Muscle of leg (tissue), 11 donors: ENCODE measurements around the gene PTPN1. TPM values are rescaled to one million over a fixed set of nuclear protein-coding genes. Genes with fewer than 3 reads are reported as not detected.

ENCODE experiments used
- DNase-seq: peaks from one replicate; pipeline ENCODE4 v3.0.0; 2013
- H3K27ac ChIP-seq: one replicate; pipeline ENCODE4 v1.5.1; 2013; ENCODE audit warnings: mild to moderate bottlenecking, low read length, control low read depth
- H3K27me3 ChIP-seq: one replicate; pipeline ENCODE4 v1.6.1; 2013; ENCODE audit warnings: low read length; ENCODE audit not compliant: control insufficient read depth, insufficient read depth
- H3K36me3 ChIP-seq: one replicate; pipeline ENCODE4 v1.6.1; 2013; ENCODE audit warnings: low read length; ENCODE audit not compliant: control insufficient read depth, insufficient read depth
- H3K4me1 ChIP-seq: one replicate; pipeline ENCODE4 v1.6.1; 2013; ENCODE audit warnings: low read length; ENCODE audit not compliant: control insufficient read depth, insufficient read depth
- H3K4me3 ChIP-seq: one replicate; pipeline ENCODE4 v1.5.1; 2013; ENCODE audit warnings: low read length, control low read depth
- H3K9me3 ChIP-seq: replicated peaks from 2 replicates; pipeline ENCODE4 v1.6.1; 2013; ENCODE audit warnings: low read depth, low read length; ENCODE audit not compliant: control insufficient read depth
- WGBS: methylation state at CpG from one replicate; pipeline ENCODE4 v1.1.5; 2013; ENCODE audit warnings: missing lambda C conversion rate; ENCODE audit not compliant: insufficient coverage; 5-methylcytosine and 5-hydroxymethylcytosine counted together
- polyA plus RNA-seq, 8 donors: library from polyadenylated mRNA; unstranded; fragments of 120-200 nt; gene quantifications; one replicate each; pipeline versions ENCODE4 v1.2.1 to v1.2.3, GENCODE V29; 2013; ENCODE audit warnings: inconsistent platforms in 1 of 8, low replicate concordance in 1 of 8; ENCODE audit not compliant: insufficient read length in 8 of 8, insufficient read depth in 1 of 8
- total RNA-seq: library from RNA; stranded (reverse); fragments of 120-200 nt; gene quantifications from one replicate; pipeline ENCODE4 v1.2.4, GENCODE V29; 2013

The PTPN1 gene
- total and polyA plus RNA-seq, 9 donors = 12.5 to 22.5 (median 18.4) TPM

DNA sequence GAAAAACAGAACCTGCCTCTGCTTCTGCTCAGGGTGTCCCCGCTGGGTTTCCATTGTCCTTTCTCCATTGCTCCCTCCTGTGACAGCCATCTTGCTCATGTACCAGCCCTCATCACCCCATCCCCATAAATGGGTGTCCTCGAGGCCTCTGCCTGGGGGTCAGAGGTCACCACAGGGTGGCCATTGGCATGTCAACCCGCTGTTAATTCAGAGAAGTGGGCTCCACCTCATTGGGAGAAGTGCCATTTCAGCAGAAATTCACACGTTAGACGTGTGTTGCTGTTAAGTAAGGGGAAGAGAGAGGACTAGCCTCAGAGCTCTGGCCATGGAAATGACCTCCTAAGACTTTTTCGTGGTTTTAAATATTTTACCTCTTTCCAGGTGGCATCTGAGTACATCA is 71.9 kb downstream of the PTPN1 start:
- H3K9me3 ChIP-seq = no peaks in the 10 kb centered on the region
- H3K4me3 ChIP-seq = no peak overlapping the region
- H3K4me1 ChIP-seq = peaks cover 4% of the 10 kb centered on the region
- no peak for DNase-seq
- peaks cover 86% of the 10 kb centered on the region for H3K36me3 ChIP-seq
- 20% methylated on average over 1 of the region's 6 CpGs for WGBS
- no peaks in the 10 kb centered on the region for H3K27me3 ChIP-seq
- no peak overlapping the region for H3K27ac ChIP-seq

DNA sequence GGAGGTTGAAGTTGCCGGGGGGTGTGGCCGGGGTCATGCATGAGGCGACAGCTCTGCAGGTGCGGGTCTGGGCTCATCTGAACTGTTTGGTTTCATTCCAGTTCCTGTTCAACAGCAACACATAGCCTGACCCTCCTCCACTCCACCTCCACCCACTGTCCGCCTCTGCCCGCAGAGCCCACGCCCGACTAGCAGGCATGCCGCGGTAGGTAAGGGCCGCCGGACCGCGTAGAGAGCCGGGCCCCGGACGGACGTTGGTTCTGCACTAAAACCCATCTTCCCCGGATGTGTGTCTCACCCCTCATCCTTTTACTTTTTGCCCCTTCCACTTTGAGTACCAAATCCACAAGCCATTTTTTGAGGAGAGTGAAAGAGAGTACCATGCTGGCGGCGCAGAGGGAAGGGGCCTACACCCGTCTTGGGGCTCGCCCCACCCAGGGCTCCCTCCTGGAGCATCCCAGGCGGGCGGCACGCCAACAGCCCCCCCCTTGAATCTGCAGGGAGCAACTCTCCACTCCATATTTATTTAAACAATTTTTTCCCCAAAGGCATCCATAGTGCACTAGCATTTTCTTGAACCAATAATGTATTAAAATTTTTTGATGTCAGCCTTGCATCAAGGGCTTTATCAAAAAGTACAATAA is 72.5 kb downstream of the PTPN1 start:
- no peak for DNase-seq
- Histone ChIP-seq H3K36me3 (peaks cover 86% of the 10 kb centered on the region), H3K27ac (no peak overlapping the region), H3K4me3 (no peak overlapping the region), H3K27me3 (no peaks in the 10 kb centered on the region), H3K9me3 (no peaks in the 10 kb centered on the region), H3K4me1 (no peaks in the 10 kb centered on the region)
- WGBS = 92% methylated on average over 14 of the region's 26 CpGs

DNA sequence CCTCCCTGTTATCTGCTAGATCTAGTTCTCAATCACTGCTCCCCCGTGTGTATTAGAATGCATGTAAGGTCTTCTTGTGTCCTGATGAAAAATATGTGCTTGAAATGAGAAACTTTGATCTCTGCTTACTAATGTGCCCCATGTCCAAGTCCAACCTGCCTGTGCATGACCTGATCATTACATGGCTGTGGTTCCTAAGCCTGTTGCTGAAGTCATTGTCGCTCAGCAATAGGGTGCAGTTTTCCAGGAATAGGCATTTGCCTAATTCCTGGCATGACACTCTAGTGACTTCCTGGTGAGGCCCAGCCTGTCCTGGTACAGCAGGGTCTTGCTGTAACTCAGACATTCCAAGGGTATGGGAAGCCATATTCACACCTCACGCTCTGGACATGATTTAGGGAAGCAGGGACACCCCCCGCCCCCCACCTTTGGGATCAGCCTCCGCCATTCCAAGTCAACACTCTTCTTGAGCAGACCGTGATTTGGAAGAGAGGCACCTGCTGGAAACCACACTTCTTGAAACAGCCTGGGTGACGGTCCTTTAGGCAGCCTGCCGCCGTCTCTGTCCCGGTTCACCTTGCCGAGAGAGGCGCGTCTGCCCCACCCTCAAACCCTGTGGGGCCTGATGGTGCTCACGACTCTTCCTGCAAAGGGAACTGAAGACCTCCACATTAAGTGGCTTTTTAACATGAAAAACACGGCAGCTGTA is 73.4 kb downstream of the PTPN1 start:
- no peak for DNase-seq
- peaks cover 84% of the 10 kb centered on the region for H3K36me3 ChIP-seq
- H3K4me1 ChIP-seq = no peaks in the 10 kb centered on the region
- no peak overlapping the region for H3K4me3 ChIP-seq
- H3K27me3 ChIP-seq = no peaks in the 10 kb centered on the region
- 91% methylated on average over 14 of the region's 15 CpGs for WGBS
- no peak overlapping the region for H3K27ac ChIP-seq
- H3K9me3 ChIP-seq = no peaks in the 10 kb centered on the region

DNA sequence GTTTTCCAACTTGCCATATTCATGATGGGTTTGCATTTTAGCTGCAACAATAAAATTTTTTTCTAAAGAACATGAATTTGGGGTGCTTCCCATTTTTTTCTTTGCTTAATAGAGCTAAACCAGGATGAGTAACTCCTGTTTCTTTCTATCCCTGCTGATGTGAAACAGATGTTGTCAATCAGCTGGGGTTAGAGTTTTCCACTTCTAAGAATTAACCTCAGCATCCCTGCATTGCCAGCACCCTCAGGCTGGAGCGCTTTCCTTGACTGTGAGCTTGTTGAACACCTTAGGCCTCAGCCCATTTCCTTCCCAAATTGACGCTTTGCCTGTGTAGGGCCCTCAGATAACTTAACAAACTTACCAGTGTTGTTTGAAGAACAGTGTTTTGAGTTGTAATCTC is 74.5 kb downstream of the PTPN1 start:
- H3K9me3 ChIP-seq = no peaks in the 10 kb centered on the region
- H3K27ac ChIP-seq = no peak overlapping the region
- DNase-seq = no peak
- H3K4me1 ChIP-seq = no peaks in the 10 kb centered on the region
- H3K36me3 ChIP-seq = peaks cover 78% of the 10 kb centered on the region
- WGBS = 83% methylated on average over 1 of the region's 2 CpGs
- no peak overlapping the region for H3K4me3 ChIP-seq
- H3K27me3 ChIP-seq = no peaks in the 10 kb centered on the region

DNA sequence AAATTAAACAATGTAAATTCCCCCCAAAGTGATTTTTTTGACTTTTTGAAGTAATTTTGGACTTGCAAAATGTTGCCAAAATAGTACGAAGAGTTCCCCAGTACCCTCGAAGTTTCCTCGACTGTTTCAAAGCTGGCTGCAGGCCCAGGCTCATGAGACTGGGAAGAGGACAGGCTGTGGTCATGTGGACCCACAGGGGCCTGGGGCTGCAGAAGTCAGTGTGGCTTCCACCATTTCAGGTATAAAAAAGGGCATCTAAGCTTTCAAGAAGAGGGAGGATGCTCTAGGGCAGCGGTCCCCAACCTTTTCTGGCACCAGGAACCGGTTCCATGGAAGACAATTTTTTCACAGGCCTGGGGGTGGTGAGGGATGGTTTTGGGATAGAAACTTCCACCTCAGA is 75.0 kb downstream of the PTPN1 start:
- Histone ChIP-seq H3K4me3 (no peak overlapping the region), H3K4me1 (no peaks in the 10 kb centered on the region), H3K9me3 (no peaks in the 10 kb centered on the region), H3K36me3 (peaks cover 76% of the 10 kb centered on the region), H3K27me3 (no peaks in the 10 kb centered on the region), H3K27ac (no peak overlapping the region)
- DNase-seq = no peak
- WGBS = 60% methylated on average over 3 of the region's 5 CpGs

DNA sequence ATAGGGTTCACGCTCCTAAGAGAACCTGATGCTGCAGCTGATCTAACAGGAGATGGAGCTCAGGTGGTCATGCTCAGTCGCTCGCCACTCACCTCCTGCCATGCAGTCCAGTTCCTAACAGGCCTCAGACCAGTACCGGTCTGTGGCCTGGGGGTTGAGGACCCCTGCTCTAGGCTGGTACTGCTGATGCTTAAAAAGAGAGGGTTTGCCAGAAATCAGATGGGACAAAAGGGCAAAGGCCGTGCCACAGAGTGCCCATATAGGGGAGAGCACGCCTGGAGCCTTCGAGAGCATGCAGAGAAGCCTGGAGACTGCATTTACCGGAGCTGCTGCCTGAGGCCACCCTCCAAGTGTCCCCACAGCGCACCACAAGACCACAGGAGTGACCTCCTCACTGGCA is 75.5 kb downstream of the PTPN1 start:
- Histone ChIP-seq H3K9me3 (no peaks in the 10 kb centered on the region), H3K4me1 (no peaks in the 10 kb centered on the region), H3K27ac (no peak overlapping the region), H3K27me3 (no peaks in the 10 kb centered on the region), H3K4me3 (no peak overlapping the region), H3K36me3 (peaks cover 71% of the 10 kb centered on the region)
- no peak for DNase-seq
- 88% methylated on average over 7 of the region's 9 CpGs for WGBS

DNA sequence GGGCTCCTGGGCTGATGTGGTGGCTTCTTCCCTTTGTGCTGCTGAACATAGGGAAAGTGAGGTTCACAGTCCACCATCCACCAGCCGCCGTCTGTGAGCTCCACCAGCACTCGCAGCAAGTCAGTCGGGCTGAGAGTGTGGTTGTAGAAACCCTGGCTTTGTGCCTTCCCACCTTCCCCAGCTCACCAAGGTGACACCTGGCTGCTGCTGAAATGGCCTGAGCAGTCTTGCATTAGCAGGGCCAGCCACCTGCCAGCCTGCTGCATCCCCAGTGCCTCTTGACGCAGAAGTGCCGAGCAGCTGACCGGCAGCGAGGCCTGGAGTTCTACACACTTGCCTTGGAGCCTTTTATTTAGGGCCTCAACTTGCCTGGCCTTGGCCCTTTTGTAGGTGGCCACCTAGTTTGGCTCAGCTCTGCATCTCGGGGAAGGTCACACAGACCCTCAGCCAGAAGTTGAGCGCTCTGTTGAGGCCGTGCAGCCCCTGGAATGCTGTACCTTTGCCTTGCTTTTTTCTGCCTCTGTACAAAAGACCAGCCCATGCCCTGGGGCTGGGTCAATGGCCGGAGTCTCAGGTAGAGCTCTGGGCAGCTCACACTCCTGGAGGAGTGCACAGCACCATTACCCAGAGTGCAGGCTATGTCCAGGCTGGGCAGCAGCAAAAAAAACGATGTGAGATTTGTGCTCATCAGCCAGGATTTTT is 76.5 kb downstream of the PTPN1 start:
- Histone ChIP-seq H3K4me3 (no peak overlapping the region), H3K36me3 (peaks cover 63% of the 10 kb centered on the region), H3K4me1 (no peaks in the 10 kb centered on the region), H3K27me3 (no peaks in the 10 kb centered on the region), H3K9me3 (no peaks in the 10 kb centered on the region), H3K27ac (no peak overlapping the region)
- 86% methylated on average over 10 of the region's 13 CpGs for WGBS
- no peak for DNase-seq

DNA sequence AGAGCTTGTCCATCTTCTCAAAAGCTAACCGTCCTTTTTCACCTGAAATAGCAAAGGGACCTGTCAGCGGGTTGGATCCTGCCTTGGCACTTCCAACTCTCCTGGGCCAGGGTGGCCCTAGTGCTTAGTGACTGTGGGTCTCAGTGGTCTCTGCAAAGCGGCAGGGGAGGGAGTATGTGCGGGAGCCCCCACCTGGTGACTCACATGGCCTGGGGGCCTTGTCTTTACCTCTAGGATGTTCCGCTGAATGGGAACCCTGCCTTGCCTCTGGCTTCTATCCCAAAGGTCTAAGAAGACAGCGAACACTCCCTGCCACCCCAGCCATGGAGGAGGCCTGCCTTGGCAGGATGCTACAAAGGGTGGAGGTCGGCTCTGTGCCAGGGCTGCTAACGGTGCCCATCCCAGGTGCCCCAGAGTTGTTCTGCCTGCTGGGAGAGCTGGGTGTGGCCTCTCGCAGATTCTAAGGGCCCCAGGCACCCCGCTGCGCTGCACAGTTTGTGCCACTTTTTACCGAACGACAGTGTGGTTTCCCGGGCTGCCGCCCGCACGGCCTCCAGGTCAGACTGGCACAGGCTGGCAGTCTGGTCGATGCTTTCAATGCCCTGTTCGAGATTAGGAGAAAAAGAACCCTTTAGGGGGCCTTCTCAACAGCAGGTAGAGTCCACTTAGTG is 77.2 kb downstream of the PTPN1 start:
- H3K36me3 ChIP-seq = peaks cover 56% of the 10 kb centered on the region
- no peak overlapping the region for H3K4me3 ChIP-seq
- WGBS = 90% methylated on average over 18 of the region's 19 CpGs
- H3K27ac ChIP-seq = no peak overlapping the region
- H3K27me3 ChIP-seq = no peaks in the 10 kb centered on the region
- no peak for DNase-seq
- no peaks in the 10 kb centered on the region for H3K9me3 ChIP-seq
- H3K4me1 ChIP-seq = peaks cover 4% of the 10 kb centered on the region

DNA sequence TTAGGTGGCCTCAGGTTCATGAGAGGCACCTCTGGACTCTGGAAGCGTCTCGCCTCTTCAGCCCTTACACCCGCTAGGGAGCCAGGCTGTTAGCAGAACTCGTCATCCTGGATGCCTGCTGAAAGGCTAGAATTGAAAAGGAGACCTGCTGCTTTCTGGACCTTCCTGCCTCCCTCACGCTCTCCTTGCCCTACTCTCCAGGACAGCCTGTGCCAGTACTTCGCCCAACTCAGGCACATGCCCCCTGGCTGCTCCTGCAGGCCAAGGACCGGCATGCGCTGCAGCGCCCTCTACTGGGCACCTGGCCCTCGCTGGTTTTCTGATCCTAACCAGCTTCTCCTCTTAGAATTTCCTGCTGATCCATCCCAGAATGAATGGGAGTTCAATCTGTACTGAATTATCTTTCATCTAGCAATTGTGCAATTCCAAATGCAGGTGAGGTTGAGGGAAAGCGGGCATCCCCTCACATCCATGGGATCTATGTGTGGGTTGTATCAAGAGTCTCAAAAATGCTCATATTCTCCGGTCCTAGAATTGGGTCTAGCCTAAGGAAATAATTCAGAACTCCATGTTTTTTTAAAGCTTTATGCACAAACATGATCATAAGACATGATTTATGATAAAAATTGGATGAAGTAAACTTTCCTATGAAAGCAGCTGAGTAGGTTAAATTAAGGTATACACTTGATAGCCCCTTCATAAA is 78.0 kb downstream of the PTPN1 start:
- H3K4me3 ChIP-seq = no peak overlapping the region
- peaks cover 48% of the 10 kb centered on the region for H3K36me3 ChIP-seq
- H3K27me3 ChIP-seq = no peaks in the 10 kb centered on the region
- DNase-seq = no peak
- no peaks in the 10 kb centered on the region for H3K9me3 ChIP-seq
- WGBS = 64% methylated on average over 10 of the region's 12 CpGs
- H3K4me1 ChIP-seq = peaks cover 7% of the 10 kb centered on the region
- H3K27ac ChIP-seq = no peak overlapping the region
